ENCODE data around the gene UBR3.
"Not testable (repeated sequence)": the region's sequence is repeated elsewhere in the genome, so short reads cannot be mapped to it uniquely, and the experiment has no call there.

UBR3 gene

GRCh38 chr2:169827272-169828140 lies at the start of gene UBR3:
Gene UBR3 (plus strand): TSS chr2:169827454. CDS start chr2:169827508, 54 bp downstream.
- peak; percentile 93 for DNase-seq

- no peak for DNase-seq
Observed at GRCh38 chr2:169778446-169778845, 48.8 kb upstream of the UBR3 start.

GRCh38 chr2:169781249-169782013 lies 45.8 kb upstream of the UBR3 start:
- no peak for DNase-seq

GRCh38 chr2:169782513-169782912 lies 44.7 kb upstream of the UBR3 start:
- no peak for DNase-seq

GRCh38 chr2:169790581-169790980 lies 36.7 kb upstream of the UBR3 start:
- no peak for DNase-seq

GRCh38 chr2:169795181-169795580 lies 32.1 kb upstream of the UBR3 start:
- DNase-seq = no peak

GRCh38 chr2:169796441-169796840 lies 30.8 kb upstream of the UBR3 start:
- DNase-seq = no peak

GRCh38 chr2:169797601-169798000 lies 29.7 kb upstream of the UBR3 start:
- no peak for DNase-seq

GRCh38 chr2:169798397-169798717 lies 28.9 kb upstream of the UBR3 start:
- no peak for DNase-seq

GRCh38 chr2:169798718-169799592 lies 28.3 kb upstream of the UBR3 start, which contains the start of gene SSB:
Gene SSB (plus strand): TSS chr2:169798871. CDS start chr2:169800961, 2,090 bp downstream.
- peak; percentile 98 for DNase-seq

GRCh38 chr2:169803480-169803879 lies 23.8 kb upstream of the UBR3 start:
- no peak for DNase-seq

GRCh38 chr2:169806586-169806985 lies 20.7 kb upstream of the UBR3 start:
- no peak for DNase-seq

GRCh38 chr2:169808221-169808620 lies 19.0 kb upstream of the UBR3 start:
- DNase-seq = no peak

- DNase-seq = no peak
Observed at GRCh38 chr2:169815849-169816248, 11.4 kb upstream of the UBR3 start.

- DNase-seq = not testable (repeated sequence)
Observed at GRCh38 chr2:169816961-169817360, 10.3 kb upstream of the UBR3 start.

- not testable (repeated sequence) for DNase-seq
Observed at GRCh38 chr2:169817369-169817768, 9.9 kb upstream of the UBR3 start.

- no peak for DNase-seq
Observed at GRCh38 chr2:169818241-169818640, 9.0 kb upstream of the UBR3 start.

- DNase-seq = no peak
Observed at GRCh38 chr2:169819106-169819505, 8.1 kb upstream of the UBR3 start.

GRCh38 chr2:169820101-169820500 lies 7.2 kb upstream of the UBR3 start:
- DNase-seq = not testable (repeated sequence)

GRCh38 chr2:169822036-169822435 lies 5.2 kb upstream of the UBR3 start:
- DNase-seq = no peak

- no peak for DNase-seq
Observed at GRCh38 chr2:169822785-169823392, 4.4 kb upstream of the UBR3 start.

GRCh38 chr2:169823996-169824372 lies 3.3 kb upstream of the UBR3 start:
- DNase-seq = no peak
